Measurements from ENCODE around the gene DPEP2.
A peak's percentile ranks its signal among the peaks of the same experiment; 100 is the strongest.
"Not testable (repeated sequence)": the region's sequence is repeated elsewhere in the genome, so short reads cannot be mapped to it uniquely, and the experiment has no call there.

DPEP2 gene

DNA sequence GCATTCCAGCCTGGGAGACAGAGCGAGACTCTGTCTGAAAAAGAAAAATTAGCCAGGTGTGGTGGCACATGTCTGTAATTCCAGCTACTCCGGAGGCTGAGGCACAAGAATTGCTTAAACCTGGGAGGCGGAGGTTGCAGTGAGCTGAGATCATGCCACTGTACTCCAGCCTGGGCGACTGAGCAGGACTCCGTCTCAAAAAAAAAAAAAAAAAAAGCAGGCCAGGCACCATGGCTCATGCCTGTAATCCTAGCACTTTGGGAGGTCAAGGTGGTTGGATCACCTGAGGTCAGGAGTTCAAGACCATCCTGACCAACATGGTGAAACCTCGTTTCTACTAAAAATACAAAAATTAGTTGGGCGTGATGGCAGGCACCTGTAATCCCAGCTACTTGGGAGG lies 27.0 kb downstream of the DPEP2 start:
- not testable (repeated sequence) for DNase-seq

GRCh38 chr16:67971111-67971510 lies 28.2 kb downstream of the DPEP2 start:
- DNase-seq, result no peak

DNA sequence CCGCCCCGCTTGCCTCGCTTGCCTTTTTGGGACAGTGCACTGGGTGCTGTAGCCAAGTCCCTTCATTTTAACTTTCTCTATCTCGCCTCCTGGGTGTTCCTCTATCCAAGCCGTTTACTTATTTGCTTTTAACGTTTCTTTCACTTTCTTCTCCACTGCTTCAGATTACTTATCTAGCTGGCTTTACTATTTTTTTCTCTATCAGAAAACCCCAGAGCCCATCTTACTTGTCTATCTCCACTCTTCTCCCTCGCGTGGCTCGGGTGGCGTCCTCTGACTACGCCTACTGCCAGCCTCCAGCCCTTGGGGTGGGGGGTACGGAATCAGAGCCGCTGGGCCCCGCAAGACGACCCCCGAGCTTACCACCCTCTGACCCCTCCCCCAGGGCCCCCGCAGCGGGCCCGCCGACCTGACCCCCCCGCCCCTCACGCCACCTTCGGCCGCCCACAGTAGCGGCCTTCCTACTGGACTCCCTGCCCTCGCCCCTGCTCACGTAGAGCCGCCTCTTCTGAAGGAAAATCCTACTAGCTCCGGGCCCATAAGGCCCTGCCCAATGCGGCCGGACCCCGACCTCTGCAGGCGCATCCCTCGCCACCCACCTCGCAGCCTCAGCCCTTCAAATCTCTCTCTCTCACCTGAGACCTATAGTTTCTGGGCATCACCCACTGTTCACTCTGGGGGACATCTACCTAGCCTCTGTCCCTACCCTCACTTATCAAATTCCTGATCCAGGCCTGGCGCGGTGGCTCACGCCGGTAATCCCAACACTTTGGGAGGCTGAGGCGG lies 29.8 kb downstream of the DPEP2 start:
- peak; percentile 23 for DNase-seq

DNA sequence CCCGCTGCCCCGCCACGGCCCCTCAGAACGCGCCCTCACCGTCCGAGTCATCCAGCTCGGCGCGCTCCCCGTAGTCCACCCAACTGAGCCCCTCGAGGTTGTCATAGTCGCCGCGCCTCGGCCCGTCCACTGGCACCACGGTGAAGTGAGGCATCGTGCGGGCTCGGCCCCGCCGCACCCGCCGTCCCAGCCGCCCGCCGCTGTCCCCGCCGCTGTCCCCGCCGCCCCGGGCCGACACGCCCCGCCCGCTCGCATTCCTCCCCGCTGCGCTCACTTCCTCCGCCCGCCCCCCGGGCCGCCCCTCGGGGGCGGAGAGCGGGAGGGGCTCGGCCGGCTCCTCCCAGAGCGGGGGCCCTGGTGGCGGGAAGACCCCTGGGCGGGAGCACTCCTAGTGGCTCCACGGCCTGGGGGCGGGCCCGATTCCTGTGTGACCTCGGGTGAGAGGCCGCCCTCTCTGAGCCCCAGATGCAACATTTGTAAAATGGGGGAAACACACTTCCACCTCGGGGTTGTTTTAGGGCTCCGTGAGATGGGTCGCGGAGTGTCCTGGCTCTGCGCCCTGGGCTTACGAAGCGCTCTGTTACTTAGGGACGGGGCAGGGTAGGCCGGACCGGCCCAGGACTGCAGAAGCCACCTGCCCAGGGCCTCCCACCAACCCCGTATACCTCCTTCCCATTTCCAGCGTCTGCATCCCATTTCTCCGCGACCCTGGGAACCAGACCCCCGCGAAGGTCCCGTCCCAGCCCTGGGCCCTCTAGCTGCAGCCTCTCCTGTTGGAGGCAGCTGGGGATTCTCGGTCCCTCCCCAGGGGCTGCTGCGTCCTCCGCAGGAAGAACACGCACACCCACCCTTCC lies 30.7 kb downstream of the DPEP2 start, which contains the start of gene SLC12A4:
TSS of gene SLC12A4 (minus strand) at position 238 of the 854 bp plus-strand sequence. CDS start at position 154, 84 bp downstream.
- peak; percentile 74 for DNase-seq

GRCh38 chr16:67967958-67968399 lies 31.3 kb downstream of the DPEP2 start:
- peak; percentile 34 for DNase-seq

DNA sequence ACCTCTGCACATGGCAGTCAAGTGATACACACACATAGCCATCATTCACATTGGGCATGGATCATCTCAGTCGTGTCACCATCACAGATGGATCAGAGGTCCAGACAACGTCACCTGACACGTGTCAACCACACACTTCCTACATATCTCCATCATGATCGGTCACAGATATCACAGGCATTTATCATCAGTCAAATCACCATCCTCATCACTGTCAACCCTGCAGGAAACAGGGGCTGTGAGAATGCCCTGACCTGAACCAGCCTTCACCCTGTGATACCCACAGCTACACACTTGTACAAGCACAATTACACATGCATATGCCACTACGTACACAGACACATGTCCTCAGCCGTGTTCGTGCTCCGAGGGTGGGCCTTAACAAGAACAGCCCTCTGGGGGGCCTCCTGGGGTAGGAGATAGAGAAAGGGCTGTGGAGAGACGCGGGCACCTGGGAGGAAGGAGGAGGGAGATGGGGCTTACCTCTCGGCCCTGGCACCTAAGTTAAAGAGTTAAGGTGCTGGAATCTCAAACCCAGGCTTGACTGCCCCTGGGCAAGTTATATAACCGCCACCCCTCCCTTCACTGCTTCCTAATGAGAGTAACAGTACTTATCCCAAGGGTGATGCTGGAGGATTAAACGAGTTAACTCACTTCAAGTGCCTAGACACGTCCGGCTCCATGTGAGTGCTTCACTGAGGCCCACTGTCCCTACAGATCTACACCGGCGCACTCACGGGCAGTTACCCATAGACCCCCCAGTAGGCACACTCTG lies 31.9 kb downstream of the DPEP2 start:
- no peak for DNase-seq

- peak; percentile 51 for DNase-seq
These were observed 32.6 kb downstream of the DPEP2 start for GRCh38 chr16:67966549-67967182.

DNA sequence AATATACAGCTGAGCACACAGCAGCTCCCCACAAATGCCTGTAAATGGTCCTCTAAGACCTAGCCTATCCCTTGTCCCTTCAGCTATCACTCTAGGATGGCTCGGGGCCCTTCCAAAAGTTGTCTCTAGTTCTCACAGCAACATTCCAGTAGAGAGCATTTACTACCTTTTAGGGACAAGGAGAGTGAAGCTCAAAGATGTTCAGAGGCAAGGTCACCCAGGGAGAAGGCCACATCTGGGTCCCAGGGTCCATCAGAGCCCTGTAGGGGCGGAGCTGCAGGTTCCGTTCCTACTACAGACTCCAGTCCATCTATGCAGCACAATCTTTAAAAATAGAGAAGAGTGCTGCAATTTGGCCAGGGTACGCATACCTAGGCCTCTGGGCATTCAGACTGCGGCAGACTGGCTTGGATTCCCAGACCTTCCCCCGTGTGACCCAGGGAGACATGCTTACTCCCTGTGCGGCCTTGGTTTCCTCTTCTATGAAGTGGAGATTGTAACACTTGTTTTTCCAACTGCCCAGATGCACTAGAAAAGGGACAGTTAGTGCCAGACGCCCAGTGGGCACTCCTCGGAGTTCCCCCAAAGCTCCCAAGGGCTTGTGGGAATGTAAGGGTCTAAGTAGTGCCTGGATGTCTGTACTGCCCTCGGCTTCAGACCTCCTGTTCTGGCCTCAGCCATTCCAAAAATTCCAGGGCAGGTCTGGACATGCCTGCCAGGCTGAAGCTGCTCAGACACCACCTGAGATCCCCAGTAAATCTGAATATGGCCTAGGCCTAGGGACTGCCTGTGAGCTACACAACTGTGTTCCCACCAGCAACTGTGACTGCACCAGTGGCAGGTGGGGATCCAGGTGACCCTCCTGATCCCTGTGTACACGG lies 33.4 kb downstream of the DPEP2 start:
- no peak for DNase-seq

- DNase-seq, result no peak
These were observed 34.7 kb downstream of the DPEP2 start for GRCh38 chr16:67964477-67965131.

DNA sequence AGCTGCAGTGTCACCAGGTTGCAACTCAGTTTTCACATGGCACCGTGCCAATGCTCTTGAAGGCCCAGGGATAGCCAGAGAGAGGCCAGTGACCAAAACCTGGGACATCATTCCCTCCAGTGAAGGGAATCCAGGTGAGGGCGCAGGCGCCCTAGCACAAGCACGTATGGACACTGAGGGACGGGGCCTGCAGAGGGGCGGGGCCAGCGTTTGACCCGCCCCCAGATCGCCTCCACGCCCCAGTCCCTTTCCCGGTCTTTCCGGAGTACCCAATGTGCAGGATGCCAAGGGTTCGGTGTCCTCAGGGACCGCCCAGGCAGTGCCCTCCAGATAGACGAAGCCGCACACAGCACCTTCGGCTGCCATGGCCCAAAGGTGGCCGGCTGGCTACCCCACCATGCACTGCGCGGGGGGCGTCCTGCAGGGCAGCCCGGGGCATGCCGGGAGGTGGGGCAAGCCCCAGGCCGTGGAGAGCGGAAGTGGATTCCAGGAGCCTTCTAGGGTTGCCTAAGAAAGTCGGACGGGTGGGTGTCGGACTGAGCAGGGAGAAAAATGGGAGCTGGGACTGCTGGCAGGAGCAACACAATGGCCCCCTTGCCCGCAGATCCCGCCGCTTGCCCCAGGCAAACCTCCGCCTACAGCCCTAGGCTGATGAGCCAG lies 35.5 kb downstream of the DPEP2 start:
- DNase-seq, result no peak

DNA sequence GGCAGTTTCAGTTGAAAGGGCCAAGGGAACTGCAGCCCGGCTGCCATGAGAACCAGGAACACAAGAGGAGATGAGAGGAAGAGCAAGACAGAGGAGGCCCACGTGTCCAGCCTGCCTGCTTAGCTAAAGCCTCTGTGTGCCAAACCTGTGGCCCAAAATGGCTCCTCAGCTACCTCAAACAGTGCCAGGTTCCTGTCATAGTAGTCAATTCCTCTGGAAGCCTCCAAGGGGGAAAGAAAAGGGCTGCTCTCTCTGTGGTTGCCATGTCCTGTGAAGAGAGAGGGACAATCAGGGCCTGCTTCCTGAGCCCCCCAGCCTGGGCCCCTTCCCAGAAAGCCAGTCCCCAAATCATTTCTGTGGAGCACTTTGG lies 36.0 kb downstream of the DPEP2 start:
- no peak for DNase-seq

GRCh38 chr16:67962135-67962534 lies 37.1 kb downstream of the DPEP2 start:
- no peak for DNase-seq

- DNase-seq, result no peak
These were observed 37.7 kb downstream of the DPEP2 start for GRCh38 chr16:67961551-67961957.

- DNase-seq, result no peak
These were observed 39.6 kb downstream of the DPEP2 start for GRCh38 chr16:67959536-67960329.

DNA sequence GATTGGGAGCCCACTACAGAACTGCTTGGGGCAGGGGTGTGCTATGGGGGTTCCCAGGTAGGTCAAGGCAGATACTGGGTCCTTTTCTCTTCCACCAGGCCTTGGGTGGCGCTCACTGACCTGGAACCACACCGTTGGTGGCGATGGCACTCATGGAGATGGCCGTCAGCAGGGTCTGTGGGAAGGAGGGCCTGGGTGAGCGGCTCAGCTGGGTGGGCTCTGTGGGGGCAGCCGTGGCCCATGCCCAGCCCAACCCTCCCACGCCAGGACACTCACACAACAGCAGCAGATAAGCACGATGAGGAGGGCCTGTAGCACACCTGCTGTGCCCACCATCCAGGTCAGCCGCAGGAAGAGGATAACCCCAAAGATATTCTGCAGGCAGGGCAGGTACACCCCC lies 41.7 kb downstream of the DPEP2 start:
- DNase-seq, result no peak

DNA sequence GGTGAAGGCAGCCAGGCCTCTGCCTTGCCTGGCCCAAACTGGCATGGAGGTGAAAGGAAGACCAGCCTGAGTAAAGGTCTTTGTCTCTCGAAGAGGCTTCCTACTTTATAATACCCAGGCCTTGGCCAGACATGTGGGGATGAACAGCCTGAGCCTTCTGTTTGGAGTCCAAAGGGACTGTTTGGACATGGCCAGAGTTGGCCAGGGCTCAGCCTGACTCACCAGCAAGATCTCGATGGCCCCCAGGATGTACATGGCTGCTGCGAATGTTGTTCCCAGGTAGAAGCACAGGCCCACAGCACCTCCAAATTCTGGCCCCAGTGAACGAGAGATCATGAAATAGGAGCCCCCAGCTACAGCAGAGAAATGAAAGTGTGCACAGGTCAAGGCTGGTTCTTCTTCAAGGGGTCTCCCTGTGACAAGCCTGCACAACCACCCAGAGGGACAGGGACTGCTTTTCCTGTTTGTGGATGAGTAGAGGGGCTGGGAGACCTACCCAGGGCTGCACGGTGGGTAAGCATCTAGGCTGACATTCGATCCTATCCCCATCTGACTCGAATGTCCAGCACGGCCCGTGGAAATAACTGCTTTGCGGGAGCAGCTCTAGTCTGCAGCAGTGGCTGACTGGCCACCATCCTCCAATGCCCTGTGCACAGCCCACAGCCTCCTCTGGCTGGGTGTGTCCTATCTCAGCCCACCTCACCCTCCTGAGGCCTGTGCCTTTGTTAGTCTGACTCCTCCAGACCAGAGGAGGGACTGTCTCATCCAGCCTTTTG lies 44.7 kb downstream of the DPEP2 start:
- no peak for DNase-seq

GRCh38 chr16:67953641-67954375 lies 45.5 kb downstream of the DPEP2 start:
- no peak for DNase-seq

- no peak for DNase-seq
These were observed 47.8 kb downstream of the DPEP2 start for GRCh38 chr16:67951485-67951884.
